Mesenchymal stem cell (in vitro differentiated cells and primary cell): Measurements from ENCODE around the gene CD37.

ENCODE experiments used
- DNase-seq: peaks from one replicate; pipeline ENCODE4 v3.0.0-alpha.2; 2013
- H2AFZ ChIP-seq: one replicate; pipeline ENCODE4 v1.6.1; 2013; ENCODE audit warnings: low read depth, mild to moderate bottlenecking, control low read depth, inconsistent platforms, low read length, moderate library complexity
- H2AK5ac ChIP-seq: 2 replicates; pipeline ENCODE4 v1.6.1; 2013; ENCODE audit warnings: low read length, moderate library complexity, mild to moderate bottlenecking, inconsistent platforms; ENCODE audit not compliant: severe bottlenecking
- H2BK120ac ChIP-seq: one replicate; pipeline ENCODE4 v1.6.1; 2013; ENCODE audit warnings: low read depth, mild to moderate bottlenecking, inconsistent platforms, low read length, moderate library complexity
- H2BK12ac ChIP-seq, 2 experiments: one replicate each; pipeline ENCODE4 v1.6.1; 2013; ENCODE audit warnings: inconsistent platforms in 2 of 2, low read length in 2 of 2, mild to moderate bottlenecking in 2 of 2, moderate library complexity in 2 of 2, control low read depth in 1 of 2
- H2BK15ac ChIP-seq: one replicate; pipeline ENCODE4 v1.6.1; 2013; ENCODE audit warnings: mild to moderate bottlenecking, low read depth, inconsistent platforms; ENCODE audit not compliant: poor library complexity, severe bottlenecking
- H2BK5ac ChIP-seq: 2 replicates; pipeline ENCODE4 v1.6.1; 2013; ENCODE audit warnings: low read depth, mild to moderate bottlenecking, low read length, control low read depth, inconsistent platforms; ENCODE audit not compliant: poor library complexity, severe bottlenecking
- H3K14ac ChIP-seq, 2 experiments: one replicate each; pipeline ENCODE4 v1.6.1; 2013; ENCODE audit warnings: inconsistent platforms in 2 of 2, low read length in 2 of 2, control low read depth in 1 of 2, mild to moderate bottlenecking in 1 of 2, moderate library complexity in 1 of 2
- H3K18ac ChIP-seq, 2 experiments: one replicate each; pipeline ENCODE4 v1.6.1; 2013; ENCODE audit warnings: inconsistent platforms in 2 of 2, low read length in 2 of 2, control low read depth in 1 of 2, low read depth in 1 of 2, mild to moderate bottlenecking in 1 of 2
- H3K23ac ChIP-seq, 2 experiments: one replicate each; pipeline ENCODE4 v1.6.1; 2013; ENCODE audit warnings: inconsistent platforms in 2 of 2, low read length in 2 of 2, mild to moderate bottlenecking in 2 of 2, moderate library complexity in 2 of 2, control low read depth in 1 of 2
- H3K27ac ChIP-seq: 2 replicates; pipeline ENCODE4 v1.5.1; 2013; ENCODE audit warnings: mild to moderate bottlenecking, moderate library complexity, low read length, control low read depth, inconsistent platforms; ENCODE audit not compliant: poor library complexity, severe bottlenecking
- H3K27me3 ChIP-seq, 2 experiments: 2 replicates each; pipeline versions ENCODE4 v1.6.1 to v1.7.0; 2013; ENCODE audit warnings: low read length in 2 of 2, mild to moderate bottlenecking in 2 of 2, moderate library complexity in 2 of 2, control low read depth in 1 of 2, inconsistent platforms in 1 of 2; ENCODE audit not compliant: control insufficient read depth in 1 of 2, insufficient read depth in 1 of 2
- H3K36me3 ChIP-seq, 2 experiments: 2 replicates each; pipeline versions ENCODE4 v1.6.1 to v1.7.0; 2013; ENCODE audit warnings: low read length in 2 of 2, control low read depth in 1 of 2, inconsistent platforms in 1 of 2, low read depth in 1 of 2, mild to moderate bottlenecking in 1 of 2; ENCODE audit not compliant: insufficient read depth in 2 of 2, control insufficient read depth in 1 of 2
- H3K4ac ChIP-seq, 2 experiments: one replicate each; pipeline ENCODE4 v1.6.1; 2013; ENCODE audit warnings: inconsistent platforms in 2 of 2, low read length in 2 of 2, mild to moderate bottlenecking in 2 of 2, moderate library complexity in 2 of 2, control low read depth in 1 of 2, low read depth in 1 of 2
- H3K4me1 ChIP-seq: 2 replicates; pipeline ENCODE4 v1.6.1; 2013; ENCODE audit warnings: low read depth, low read length, control low read depth; ENCODE audit not compliant: control insufficient read depth, insufficient read depth
- H3K4me2 ChIP-seq: 2 replicates; pipeline ENCODE4 v1.6.1; 2013; ENCODE audit warnings: low read length, mild to moderate bottlenecking, inconsistent platforms; ENCODE audit not compliant: poor library complexity, severe bottlenecking
- H3K4me3 ChIP-seq, 2 experiments: 2 replicates each; pipeline versions ENCODE4 v1.5.1 to v1.7.0; 2013; ENCODE audit warnings: low read length in 2 of 2, mild to moderate bottlenecking in 2 of 2, control low read depth in 1 of 2, low read depth in 1 of 2; ENCODE audit not compliant: insufficient read depth in 1 of 2
- H3K79me1 ChIP-seq: replicated peaks from 2 replicates; pipeline ENCODE4 v1.6.1; 2013; ENCODE audit warnings: mild to moderate bottlenecking, control low read depth, low read length, inconsistent platforms; ENCODE audit not compliant: poor library complexity, severe bottlenecking
- H3K9ac ChIP-seq: 2 replicates; pipeline ENCODE4 v1.7.0; 2013; ENCODE audit warnings: mild to moderate bottlenecking, low read length, moderate library complexity
- H3K9me3 ChIP-seq: 2 replicates; pipeline ENCODE4 v1.7.0; 2013; ENCODE audit warnings: mild to moderate bottlenecking, low read length; ENCODE audit not compliant: control insufficient read depth
- H4K8ac ChIP-seq: one replicate; pipeline ENCODE4 v1.6.1; 2013; ENCODE audit warnings: inconsistent platforms, mild to moderate bottlenecking, low read length, moderate library complexity
- H4K91ac ChIP-seq: one replicate; pipeline ENCODE4 v1.6.1; 2013; ENCODE audit warnings: mild to moderate bottlenecking, low read length, inconsistent platforms
- WGBS: methylation state at CpG from one replicate; pipeline ENCODE4 v1.1.7; 2013; ENCODE audit warnings: mixed read lengths; 5-methylcytosine and 5-hydroxymethylcytosine counted together

Gene CD37

DNA sequence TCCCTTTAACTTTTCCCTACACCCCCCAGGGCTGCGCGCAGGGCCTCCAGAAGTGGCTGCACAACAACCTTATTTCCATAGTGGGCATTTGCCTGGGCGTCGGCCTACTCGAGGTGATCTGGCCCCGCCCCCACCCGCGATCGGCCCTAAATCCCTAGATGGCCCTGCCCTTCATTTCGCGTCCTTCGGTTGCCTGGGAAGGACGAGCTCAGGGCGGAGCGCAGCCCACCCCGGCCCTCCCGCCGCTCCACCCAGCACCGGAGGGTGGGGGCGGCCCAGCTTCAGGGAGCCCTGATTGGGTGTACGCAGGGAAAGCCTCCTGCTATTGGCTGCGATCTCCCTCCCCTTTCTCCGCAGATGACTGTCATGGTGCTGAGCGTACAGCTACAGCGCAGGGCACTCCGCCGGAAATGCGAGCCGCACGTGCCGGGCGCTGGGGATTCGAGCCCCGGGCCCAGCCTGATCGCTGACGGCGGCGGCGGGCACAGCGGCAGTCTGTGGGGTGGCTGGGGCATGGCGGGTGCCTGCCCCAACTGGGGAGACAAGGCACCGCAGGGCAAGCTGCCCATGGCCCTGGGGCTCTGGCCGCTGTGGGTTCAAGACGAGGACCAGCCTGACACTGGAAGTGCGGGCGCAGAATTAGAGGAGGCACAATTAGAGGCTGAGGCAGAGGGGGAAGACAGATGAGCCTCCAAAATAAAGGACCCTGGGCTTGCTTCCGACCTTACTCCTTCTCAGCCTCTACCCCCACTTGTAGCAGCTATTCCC, 4.3 kb downstream of the CD37 start:
- Histone ChIP-seq H3K4me2 (no peak overlapping the region), H3K14ac (no peak overlapping the region), H2BK15ac (no peak overlapping the region), H3K18ac (peak overlapping the region in 1 of 2 experiments; percentile 34), H3K9ac (no peak overlapping the region), H3K27me3 (peaks cover 0 to 13% of the 10 kb centered on the region in 2 experiments), H3K9me3 (no peaks in the 10 kb centered on the region), H2AFZ (no peak overlapping the region), H3K79me1 (peaks cover 34% of the 10 kb centered on the region), H3K4me3 (peak overlapping the region in 1 of 2 experiments; percentile 65), H2BK12ac (no peak overlapping the region), H2BK120ac (no peak overlapping the region), H3K23ac (no peak overlapping the region), H4K8ac (peak overlapping the region; percentile 8), H3K4me1 (peaks cover 1% of the 10 kb centered on the region), H4K91ac (peak overlapping the region; percentile 47), H3K27ac (no peak overlapping the region), H2BK5ac (no peak overlapping the region), H3K4ac (peak overlapping the region in 1 of 2 experiments; percentile 21), H2AK5ac (no peak overlapping the region), H3K36me3 (peaks cover 19 to 87% of the 10 kb centered on the region in 2 experiments)
- 29% methylated on average over 43 of the region's 47 CpGs for WGBS
- DNase-seq: peak; percentile 70

- Histone ChIP-seq H3K79me1 (peaks cover 40% of the 10 kb centered on the region), H2BK12ac (no peak overlapping the region), H2BK120ac (no peak overlapping the region), H3K14ac (no peak overlapping the region), H2BK5ac (no peak overlapping the region), H3K23ac (no peak overlapping the region), H2AK5ac (no peak overlapping the region), H3K4ac (no peak overlapping the region), H3K9ac (no peak overlapping the region), H4K8ac (no peak overlapping the region), H3K18ac (no peak overlapping the region), H3K4me3 (peak overlapping the region in 1 of 2 experiments; percentile 65), H3K9me3 (no peaks in the 10 kb centered on the region), H4K91ac (no peak overlapping the region), H2BK15ac (no peak overlapping the region), H3K4me2 (no peak overlapping the region), H3K36me3 (peaks cover 25 to 91% of the 10 kb centered on the region in 2 experiments), H2AFZ (no peak overlapping the region), H3K27me3 (peaks cover 0 to 13% of the 10 kb centered on the region in 2 experiments), H3K4me1 (peaks cover 1% of the 10 kb centered on the region), H3K27ac (no peak overlapping the region)
- WGBS: 49% methylated on average over 34 of the region's 36 CpGs
- DNase-seq: no peak
Observed at GRCh38 chr19:49340069-49340864, 5.1 kb downstream of the CD37 start.

DNA sequence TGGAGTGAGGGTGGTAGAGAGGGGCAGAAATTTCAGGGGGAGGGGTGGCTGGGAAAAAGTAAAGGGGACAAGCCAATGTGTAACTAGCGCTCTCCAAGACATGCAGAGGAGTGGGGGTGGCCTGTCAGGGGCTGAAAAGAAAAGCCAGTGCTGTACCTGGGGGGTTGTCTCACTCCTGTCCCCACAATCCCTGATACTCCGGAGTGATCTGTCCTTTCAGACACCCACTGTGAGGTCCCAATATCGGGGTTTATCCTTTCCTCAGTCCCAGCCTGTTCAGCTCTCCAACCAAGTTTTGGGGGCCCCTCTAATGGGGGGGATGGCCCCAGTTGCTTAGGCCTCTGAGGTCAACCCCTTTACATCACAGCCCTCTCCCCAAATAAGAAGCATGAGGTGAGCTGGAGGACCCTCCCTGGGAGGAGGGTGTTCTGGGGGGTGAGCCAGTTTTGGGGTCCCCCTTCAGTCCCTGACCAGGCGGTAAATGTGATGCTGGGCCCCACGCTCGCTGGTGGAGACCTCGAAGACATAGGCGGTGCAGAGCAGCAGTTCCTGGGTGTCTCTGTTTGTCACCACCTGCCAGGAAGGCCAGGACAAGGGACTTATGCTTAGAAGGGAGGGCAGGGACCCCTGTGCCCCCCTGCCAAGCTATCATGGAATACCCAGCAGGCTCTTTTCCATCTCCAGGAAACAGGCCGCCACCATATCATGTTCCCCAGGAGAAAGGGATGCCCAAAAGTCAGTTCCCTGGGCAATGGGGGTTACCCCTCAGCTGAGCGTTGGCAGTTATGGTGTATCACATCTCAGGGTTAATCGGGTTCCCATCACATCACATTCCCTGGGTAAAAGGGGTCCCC, 5.9 kb downstream of the CD37 start:
- peak overlapping the region in 1 of 2 experiments; percentile 6 for H3K23ac ChIP-seq
- WGBS: 97% methylated on average over 10 of the region's 11 CpGs
- peaks cover 28 to 90% of the 10 kb centered on the region in 2 experiments for H3K36me3 ChIP-seq
- no peak overlapping the region for H2AFZ ChIP-seq
- H2AK5ac ChIP-seq: no peak overlapping the region
- H2BK15ac ChIP-seq: no peak overlapping the region
- no peak overlapping the region for H4K8ac ChIP-seq
- no peak overlapping the region for H2BK120ac ChIP-seq
- no peak overlapping the region for H3K4me2 ChIP-seq
- no peak overlapping the region for H3K4me3 ChIP-seq
- no peak overlapping the region for H2BK5ac ChIP-seq
- H3K27me3 ChIP-seq: peaks cover 0 to 13% of the 10 kb centered on the region in 2 experiments
- no peak overlapping the region for H3K4ac ChIP-seq
- no peaks in the 10 kb centered on the region for H3K9me3 ChIP-seq
- no peak overlapping the region for H3K27ac ChIP-seq
- peaks cover 1% of the 10 kb centered on the region for H3K4me1 ChIP-seq
- DNase-seq: no peak
- no peak overlapping the region for H3K9ac ChIP-seq
- H2BK12ac ChIP-seq: no peak overlapping the region
- H3K79me1 ChIP-seq: peaks cover 43% of the 10 kb centered on the region
- H4K91ac ChIP-seq: no peak overlapping the region
- no peak overlapping the region for H3K14ac ChIP-seq
- no peak overlapping the region for H3K18ac ChIP-seq
